ENCODE results near the gene CCDC144A.
"Not testable (repeated sequence)": the region's sequence is repeated elsewhere in the genome, so short reads cannot be mapped to it uniquely, and the experiment has no call there.

Gene CCDC144A

DNA sequence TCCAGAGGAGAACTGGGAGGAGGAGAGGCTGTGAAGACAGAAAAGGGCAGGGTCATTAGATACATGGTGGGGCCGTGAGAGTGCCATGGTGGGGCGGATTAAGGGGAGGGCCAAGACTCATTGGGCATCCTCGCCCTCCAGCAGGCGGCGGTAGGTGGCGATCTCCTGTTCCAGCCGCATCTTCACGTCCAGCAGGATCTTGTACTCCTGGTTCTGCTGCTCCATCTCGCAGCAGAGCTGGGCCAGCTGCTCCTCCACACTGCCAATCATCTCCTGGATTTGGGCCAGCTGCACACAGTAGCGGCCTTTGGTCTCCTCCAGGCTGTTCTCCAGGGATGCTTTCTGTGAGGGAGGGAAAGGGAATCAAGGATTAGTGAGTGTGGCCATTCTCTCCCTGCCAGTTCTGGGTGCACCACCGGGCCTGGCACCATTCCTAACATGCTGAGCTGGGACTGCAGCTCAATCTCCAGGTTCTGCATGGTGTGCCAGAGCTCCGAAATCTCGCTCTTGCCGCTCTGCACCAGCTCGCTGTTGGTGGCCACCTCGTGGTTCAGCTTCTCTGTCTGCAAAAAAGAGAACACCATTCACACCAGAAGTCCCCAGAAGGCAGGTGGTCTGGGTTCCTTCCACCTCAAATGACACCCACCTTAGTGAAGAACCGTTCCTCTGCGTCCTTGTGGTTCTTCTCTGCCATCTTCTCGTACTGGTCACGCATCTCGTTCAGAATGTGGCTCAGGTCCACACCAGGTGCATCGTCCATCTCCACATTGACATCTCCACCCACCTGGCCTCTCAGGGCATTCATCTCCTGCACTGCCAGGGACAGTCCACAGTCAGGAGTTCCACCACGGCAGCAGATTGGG is 129.0 kb downstream of the CCDC144A start:
- no peak for DNase-seq

DNA sequence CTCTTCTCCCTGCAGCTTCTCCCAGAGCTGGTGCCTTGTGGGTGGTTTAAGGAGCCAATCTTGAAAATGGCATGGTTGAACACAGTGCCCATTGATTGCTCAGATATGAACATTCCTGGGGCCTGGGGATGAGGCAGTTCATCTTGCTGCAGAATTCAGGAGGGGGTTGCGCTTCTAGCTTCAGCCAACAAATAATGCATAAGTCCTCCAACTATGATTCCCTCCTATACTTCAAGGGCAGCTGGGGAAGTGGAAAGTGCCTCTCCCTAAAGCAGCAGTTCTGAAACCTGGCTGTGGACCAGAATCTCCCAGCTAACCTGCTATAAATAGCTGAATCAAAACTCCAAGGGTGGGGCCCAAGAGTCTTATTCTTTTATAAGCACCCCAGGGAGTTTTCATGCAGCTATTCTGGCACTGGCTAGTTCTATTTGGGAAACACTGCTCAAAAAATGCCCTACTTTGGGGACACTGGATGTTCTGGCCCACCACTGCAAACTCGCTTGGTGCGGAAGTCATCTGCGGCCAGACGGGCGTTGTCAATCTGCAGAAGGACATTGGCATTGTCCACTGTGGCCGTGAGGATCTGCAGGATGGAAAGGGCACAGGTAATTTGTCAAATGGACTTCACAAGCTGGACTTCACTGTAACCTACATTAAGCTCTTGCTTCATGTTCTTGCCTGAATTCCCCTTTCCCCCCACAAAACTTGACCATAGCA is 130.3 kb downstream of the CCDC144A start:
- no peak for DNase-seq

DNA sequence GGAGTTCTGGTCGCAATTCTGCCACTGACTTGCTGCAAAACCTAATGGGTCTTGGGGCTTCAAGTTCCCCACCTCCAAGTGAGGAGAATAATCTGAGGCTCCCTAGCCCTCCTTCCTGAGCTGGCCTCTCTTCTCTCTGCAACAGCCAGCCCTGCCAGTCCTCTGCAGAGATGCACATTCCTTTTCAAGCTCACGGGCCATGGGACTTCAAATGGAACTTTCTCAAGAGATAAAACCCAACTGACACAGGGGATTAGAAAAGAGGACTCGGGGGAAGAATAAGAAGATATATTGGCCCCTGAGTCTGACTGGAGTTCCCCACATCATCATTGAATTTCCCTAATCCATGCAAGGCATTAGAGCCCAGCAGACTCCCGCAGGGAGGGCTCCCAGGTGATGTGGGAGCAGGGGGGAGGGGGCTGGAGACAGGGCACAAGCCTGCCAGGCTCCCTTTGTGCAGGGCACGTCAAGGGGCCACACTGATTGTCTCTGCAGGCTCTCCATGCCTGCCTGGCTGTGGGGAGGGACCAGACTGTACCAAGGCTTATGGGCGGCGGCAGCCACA is 131.0 kb downstream of the CCDC144A start:
- no peak for DNase-seq

DNA sequence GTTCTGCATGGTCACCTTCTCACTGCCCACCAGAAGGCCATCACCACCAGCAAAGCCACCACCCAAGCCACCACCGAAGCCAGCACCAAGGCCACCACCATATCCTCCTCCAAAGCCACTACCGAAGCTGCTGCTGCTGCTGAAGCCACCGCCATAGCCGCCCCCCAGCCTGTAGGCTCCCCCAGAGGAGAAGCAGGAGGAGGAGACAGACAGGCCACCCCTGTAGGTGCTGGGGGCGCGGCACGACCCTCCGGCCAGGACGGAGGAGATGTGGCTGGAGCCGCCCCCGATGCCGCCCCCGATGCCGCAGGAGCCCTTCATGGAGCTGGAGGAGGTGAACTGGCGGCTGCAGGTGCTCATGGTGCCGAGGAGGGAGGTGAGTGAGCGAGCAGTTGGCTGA is 132.1 kb downstream of the CCDC144A start:
- DNase-seq: not testable (repeated sequence)

DNA sequence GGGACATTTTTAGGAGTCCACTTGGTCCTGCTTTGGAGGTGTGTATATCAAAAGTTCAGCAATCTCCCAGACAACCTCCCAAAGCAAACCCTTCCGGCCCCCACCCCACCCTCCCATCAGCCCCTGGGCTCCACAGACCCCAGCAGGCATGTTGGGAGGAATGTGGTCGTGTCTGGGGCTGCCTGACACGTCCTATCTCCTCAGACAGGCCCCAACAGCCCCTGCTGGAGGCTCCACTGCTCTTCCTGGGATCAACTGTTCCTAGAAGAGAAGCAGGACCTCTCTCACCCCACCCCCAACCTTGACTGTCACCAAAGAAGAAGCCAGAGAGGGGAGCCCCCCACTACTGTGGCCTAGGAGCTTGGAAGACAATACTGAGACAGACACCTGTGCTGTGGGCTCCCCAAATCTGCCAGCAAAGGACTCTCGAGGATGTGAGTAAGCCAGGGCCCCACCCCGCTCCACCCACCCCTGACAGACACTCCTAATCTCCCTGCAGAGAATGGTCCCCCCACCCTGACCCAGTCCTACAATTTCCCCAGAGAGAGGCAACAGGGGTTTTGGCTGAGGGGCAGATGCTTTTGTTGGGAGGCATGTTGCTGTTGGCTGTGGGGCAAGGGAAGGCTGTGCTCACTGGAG is 133.8 kb downstream of the CCDC144A start:
- DNase-seq: not testable (repeated sequence)
